ENCODE data around the gene THOC5.

THOC5 gene

GRCh38 chr22:29459773-29460172 lies 93.8 kb downstream of the THOC5 start:
- no peaks in the 10 kb centered on the region for H3K36me3 ChIP-seq (ENCODE audit: control insufficient read depth, insufficient read depth, low read length)
- 52 to 54% methylated on average over 9 of the region's 9 CpGs for WGBS, 2 experiments
- no peak overlapping the region for H3K27ac ChIP-seq (ENCODE audit: insufficient read depth, low read depth, low read length, poor library complexity, severe bottlenecking)
- H3K9me3 ChIP-seq (ENCODE audit: control insufficient read depth, low read length), result no peaks in the 10 kb centered on the region
- no peaks in the 10 kb centered on the region for H3K27me3 ChIP-seq (ENCODE audit: control insufficient read depth, insufficient read depth, low read length, poor library complexity, severe bottlenecking)
- peaks cover 14% of the 10 kb centered on the region for H3K4me1 ChIP-seq (ENCODE audit: control insufficient read depth, insufficient read depth, low read length)
- H3K4me3 ChIP-seq (ENCODE audit: insufficient read depth, low read depth, low read length), result no peak overlapping the region

GRCh38 chr22:29458551-29458950 lies 95.0 kb downstream of the THOC5 start:
- H3K27me3 ChIP-seq (ENCODE audit: control insufficient read depth, insufficient read depth, low read length, poor library complexity, severe bottlenecking), result no peaks in the 10 kb centered on the region
- no peak overlapping the region for H3K27ac ChIP-seq (ENCODE audit: insufficient read depth, low read depth, low read length, poor library complexity, severe bottlenecking)
- H3K36me3 ChIP-seq (ENCODE audit: control insufficient read depth, insufficient read depth, low read length), result no peaks in the 10 kb centered on the region
- peaks cover 14% of the 10 kb centered on the region for H3K4me1 ChIP-seq (ENCODE audit: control insufficient read depth, insufficient read depth, low read length)
- no peaks in the 10 kb centered on the region for H3K9me3 ChIP-seq (ENCODE audit: control insufficient read depth, low read length)
- H3K4me3 ChIP-seq (ENCODE audit: insufficient read depth, low read depth, low read length), result no peak overlapping the region

GRCh38 chr22:29457730-29458129 lies 95.8 kb downstream of the THOC5 start:
- no peaks in the 10 kb centered on the region for H3K27me3 ChIP-seq (ENCODE audit: control insufficient read depth, insufficient read depth, low read length, poor library complexity, severe bottlenecking)
- no peak overlapping the region for H3K27ac ChIP-seq (ENCODE audit: insufficient read depth, low read depth, low read length, poor library complexity, severe bottlenecking)
- WGBS, 2 experiments, result 26 to 27% methylated on average over 4 of the region's 4 CpGs
- H3K4me3 ChIP-seq (ENCODE audit: insufficient read depth, low read depth, low read length), result no peak overlapping the region
- no peaks in the 10 kb centered on the region for H3K9me3 ChIP-seq (ENCODE audit: control insufficient read depth, low read length)
- H3K36me3 ChIP-seq (ENCODE audit: control insufficient read depth, insufficient read depth, low read length), result no peaks in the 10 kb centered on the region
- H3K4me1 ChIP-seq (ENCODE audit: control insufficient read depth, insufficient read depth, low read length), result peaks cover 14% of the 10 kb centered on the region

GRCh38 chr22:29456211-29456671 lies 97.3 kb downstream of the THOC5 start:
- 74 to 78% methylated on average over 9 of the region's 9 CpGs for WGBS, 2 experiments
- peak overlapping the region; percentile 11 for H3K27ac ChIP-seq (ENCODE audit: insufficient read depth, low read depth, low read length, poor library complexity, severe bottlenecking)
- peaks cover 14% of the 10 kb centered on the region for H3K4me1 ChIP-seq (ENCODE audit: control insufficient read depth, insufficient read depth, low read length)
- no peaks in the 10 kb centered on the region for H3K27me3 ChIP-seq (ENCODE audit: control insufficient read depth, insufficient read depth, low read length, poor library complexity, severe bottlenecking)
- no peaks in the 10 kb centered on the region for H3K36me3 ChIP-seq (ENCODE audit: control insufficient read depth, insufficient read depth, low read length)
- H3K9me3 ChIP-seq (ENCODE audit: control insufficient read depth, low read length), result no peaks in the 10 kb centered on the region
- no peak overlapping the region for H3K4me3 ChIP-seq (ENCODE audit: insufficient read depth, low read depth, low read length)
